Activated CD4-positive, CD25-positive, alpha-beta regulatory T cell (primary cell): Measurements from ENCODE around the gene GSN.

Experiments used
- DNase-seq, 4 experiments: peaks; one replicate each; lab custom pipeline; 2025; lab: John Stamatoyannopoulos, UW

GSN gene

GRCh38 chr9:121273064-121273775, 5.3 kb downstream of the GSN start:
- DNase-seq = no peak

GRCh38 chr9:121274851-121275250, 6.9 kb downstream of the GSN start:
- DNase-seq = no peak

GRCh38 chr9:121275781-121276658, 8.1 kb downstream of the GSN start:
- DNase-seq = no peak

GRCh38 chr9:121277026-121277425, 9.1 kb downstream of the GSN start:
- no peak for DNase-seq

- DNase-seq = no peak
Observed at GRCh38 chr9:121277518-121278295, 9.7 kb downstream of the GSN start.

GRCh38 chr9:121278477-121279261, 10.7 kb downstream of the GSN start:
- peak in 1 of 4 experiments; percentile 3 for DNase-seq

GRCh38 chr9:121279776-121280388, 11.9 kb downstream of the GSN start:
- no peak for DNase-seq

GRCh38 chr9:121280715-121281613, 13.0 kb downstream of the GSN start:
- DNase-seq = no peak

- DNase-seq = no peak
Observed at GRCh38 chr9:121281614-121282276, 13.8 kb downstream of the GSN start.

- no peak for DNase-seq
Observed at GRCh38 chr9:121282277-121283079, 14.5 kb downstream of the GSN start.

- no peak for DNase-seq
Observed at GRCh38 chr9:121283080-121283398, 15.1 kb downstream of the GSN start.

GRCh38 chr9:121283856-121284732, 16.1 kb downstream of the GSN start:
- no peak for DNase-seq

GRCh38 chr9:121284733-121285451, 16.9 kb downstream of the GSN start:
- DNase-seq = no peak

- DNase-seq = no peak
Observed at GRCh38 chr9:121285835-121286687, 18.1 kb downstream of the GSN start.

GRCh38 chr9:121286688-121286972, 18.7 kb downstream of the GSN start:
- DNase-seq = no peak

GRCh38 chr9:121286973-121287741, 19.2 kb downstream of the GSN start:
- DNase-seq = no peak
